ENCODE data around the gene ZNF532.

DNA sequence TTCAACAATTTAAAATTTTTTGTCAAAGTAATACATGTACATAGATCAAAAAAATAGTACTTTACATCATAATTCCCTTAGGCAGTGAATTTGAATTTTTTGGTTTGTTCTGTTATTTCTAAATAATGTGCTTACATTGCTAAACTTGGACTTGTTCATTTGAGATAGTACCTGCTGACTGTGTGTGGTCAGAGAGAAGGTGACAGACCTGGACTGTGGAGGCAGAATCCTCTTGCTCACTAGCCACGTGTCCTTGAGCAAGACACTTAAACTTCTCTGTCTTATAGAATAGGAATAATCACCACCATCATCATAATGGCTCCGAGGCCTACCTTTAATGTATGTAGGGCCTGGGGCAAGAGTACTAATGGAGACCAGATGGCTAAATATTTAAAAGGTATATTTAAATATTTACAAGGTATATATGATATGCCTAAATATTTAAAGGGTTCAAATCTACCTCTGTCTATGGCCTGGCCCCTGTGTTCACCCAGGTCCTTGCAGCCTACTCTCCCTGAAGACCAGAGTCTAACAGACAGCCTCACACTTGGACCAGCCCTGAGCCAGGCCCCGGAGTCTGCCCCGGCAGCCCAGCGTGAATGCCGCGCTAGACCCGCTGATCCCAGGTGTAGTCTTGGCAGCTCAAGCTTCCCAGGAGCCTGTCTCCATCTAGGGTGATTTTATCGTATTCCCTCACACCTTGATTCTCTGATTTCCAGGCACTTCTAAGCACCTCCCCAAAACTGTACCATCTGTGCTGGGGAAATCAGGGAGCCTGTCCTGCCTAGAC lies 33.5 kb downstream of the ZNF532 start:
- TF ChIP-seq, protein P1, sequence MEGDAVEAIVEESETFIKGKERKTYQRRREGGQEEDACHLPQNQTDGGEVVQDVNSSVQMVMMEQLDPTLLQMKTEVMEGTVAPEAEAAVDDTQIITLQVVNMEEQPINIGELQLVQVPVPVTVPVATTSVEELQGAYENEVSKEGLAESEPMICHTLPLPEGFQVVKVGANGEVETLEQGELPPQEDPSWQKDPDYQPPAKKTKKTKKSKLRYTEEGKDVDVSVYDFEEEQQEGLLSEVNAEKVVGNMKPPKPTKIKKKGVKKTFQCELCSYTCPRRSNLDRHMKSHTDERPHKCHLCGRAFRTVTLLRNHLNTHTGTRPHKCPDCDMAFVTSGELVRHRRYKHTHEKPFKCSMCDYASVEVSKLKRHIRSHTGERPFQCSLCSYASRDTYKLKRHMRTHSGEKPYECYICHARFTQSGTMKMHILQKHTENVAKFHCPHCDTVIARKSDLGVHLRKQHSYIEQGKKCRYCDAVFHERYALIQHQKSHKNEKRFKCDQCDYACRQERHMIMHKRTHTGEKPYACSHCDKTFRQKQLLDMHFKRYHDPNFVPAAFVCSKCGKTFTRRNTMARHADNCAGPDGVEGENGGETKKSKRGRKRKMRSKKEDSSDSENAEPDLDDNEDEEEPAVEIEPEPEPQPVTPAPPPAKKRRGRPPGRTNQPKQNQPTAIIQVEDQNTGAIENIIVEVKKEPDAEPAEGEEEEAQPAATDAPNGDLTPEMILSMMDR (conservative IDR thresholded peaks at IDR 0.05 in 1 of 2, IDR thresholded peaks at IDR 0.05 in 1 of 2; ENCODE audit: extremely low read depth in 1 of 2, insufficient read depth in 1 of 2, low read depth in 1 of 2, low read length in 2 of 2): no peak
- TF ChIP-seq EZH2 (IDR thresholded peaks at IDR 0.05; ENCODE audit: borderline replicate concordance, low read length): no peak
